Hypothalamus (tissue), 51 donors: ENCODE results near the gene FOXP2.

ENCODE experiments used
- DNase-seq, 51 donors: peaks; one replicate each; lab custom pipeline; 2025; lab: John Stamatoyannopoulos, UW

Gene FOXP2

DNA sequence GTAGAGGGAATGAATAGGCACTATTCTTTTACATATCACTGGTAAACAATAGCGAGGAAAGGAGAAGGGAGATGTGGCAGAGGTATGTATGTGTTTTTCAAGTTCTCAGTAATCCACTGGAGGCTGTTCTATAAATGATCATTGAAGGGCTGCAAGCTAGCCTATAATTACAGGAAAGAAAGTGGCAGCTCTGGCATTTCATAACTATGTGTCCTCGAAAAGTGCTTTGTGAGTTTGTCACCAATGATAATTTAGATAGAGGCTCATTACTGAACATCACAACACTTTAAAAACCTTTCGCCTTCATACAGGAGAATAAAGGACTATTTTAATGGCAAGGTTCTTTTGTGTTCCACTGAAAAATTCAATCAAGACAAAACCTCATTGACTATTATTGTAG, 235.1 kb downstream of the FOXP2 start:
- DNase-seq: no peak

DNA sequence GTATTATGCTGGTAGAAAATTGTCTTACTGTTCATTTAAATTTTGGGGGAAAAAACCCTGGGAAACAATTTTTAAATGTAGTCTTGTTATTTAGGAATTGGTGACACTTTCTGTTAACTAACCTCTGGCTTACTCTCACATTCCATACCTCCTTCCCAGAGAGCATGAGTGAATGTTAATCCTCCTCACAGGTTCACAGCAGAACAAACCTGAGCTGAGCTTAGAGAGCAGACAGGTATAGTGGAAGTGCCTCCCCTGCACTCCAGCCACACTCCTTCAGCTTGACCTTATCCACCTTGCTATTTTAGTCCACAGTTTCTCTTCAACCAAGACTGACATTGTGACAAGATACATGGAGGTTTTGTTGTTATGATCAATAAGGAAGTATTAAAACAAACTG, 235.9 kb downstream of the FOXP2 start:
- DNase-seq: no peak

DNA sequence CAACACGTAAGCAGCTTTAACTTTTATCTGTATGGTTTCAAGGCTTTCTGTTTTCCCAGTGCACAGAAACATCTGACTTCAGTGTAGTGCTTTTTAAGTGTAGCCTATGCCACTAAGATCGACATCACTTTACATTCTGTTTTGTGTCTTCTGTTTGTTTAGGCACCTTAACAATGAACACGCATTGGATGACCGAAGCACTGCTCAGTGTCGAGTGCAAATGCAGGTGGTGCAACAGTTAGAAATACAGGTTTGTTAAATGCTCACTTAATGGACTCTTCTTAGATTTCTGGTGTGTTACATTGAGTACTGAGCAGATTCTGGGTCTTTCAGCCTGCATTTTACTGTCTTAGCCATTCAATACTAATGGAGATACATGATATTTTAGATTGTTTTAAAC, 237.4 kb downstream of the FOXP2 start:
- DNase-seq: no peak

DNA sequence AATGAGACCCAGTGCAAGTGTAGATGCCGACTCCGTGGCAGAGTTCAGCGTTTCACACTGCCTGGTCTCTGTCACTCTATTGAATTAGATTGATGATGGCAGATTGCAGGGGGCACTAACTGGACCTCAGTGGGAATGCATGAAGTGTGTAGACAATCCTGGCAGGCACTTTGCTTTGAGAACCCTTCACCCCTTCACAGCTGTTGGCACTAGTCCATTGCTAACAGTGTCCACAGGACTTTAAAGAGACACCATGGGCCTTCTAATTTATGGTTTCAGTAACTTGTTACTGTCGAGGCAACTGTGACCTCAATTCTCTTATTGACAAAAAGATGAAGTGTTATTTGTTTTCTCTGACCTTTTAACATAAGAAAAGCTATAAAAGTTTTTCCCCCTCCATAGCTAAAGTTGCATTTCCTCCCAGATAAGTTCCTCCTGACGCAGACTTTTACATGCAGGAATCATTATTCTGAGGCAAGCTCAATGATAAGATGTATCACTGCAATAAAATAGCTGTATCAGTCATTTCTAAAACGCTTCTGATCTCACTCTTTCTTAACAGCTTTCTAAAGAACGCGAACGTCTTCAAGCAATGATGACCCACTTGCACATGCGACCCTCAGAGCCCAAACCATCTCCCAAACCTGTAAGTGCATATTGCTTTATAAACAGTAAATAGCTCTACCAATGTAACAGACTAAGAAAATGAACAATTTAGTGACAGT, 238.9 kb downstream of the FOXP2 start:
- no peak for DNase-seq

DNA sequence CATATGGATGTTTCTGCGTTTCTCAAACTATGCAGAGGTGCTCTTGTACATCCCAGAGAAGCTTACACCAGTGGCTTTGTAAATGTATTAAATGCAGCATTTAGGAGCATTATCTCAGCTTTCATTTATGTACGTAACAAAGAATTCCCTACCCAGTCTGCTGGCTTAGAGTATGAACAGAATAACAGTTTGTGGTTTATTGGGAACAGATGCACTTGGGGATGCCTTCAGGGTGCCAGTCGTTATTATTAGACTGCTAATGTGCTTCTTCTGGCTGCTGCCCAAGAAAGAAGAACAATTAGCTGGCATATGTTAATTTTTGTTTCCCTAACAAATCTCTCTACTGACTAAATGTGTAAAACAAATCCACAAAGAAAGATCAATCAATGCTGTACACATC, 241.9 kb downstream of the FOXP2 start:
- no peak for DNase-seq

DNA sequence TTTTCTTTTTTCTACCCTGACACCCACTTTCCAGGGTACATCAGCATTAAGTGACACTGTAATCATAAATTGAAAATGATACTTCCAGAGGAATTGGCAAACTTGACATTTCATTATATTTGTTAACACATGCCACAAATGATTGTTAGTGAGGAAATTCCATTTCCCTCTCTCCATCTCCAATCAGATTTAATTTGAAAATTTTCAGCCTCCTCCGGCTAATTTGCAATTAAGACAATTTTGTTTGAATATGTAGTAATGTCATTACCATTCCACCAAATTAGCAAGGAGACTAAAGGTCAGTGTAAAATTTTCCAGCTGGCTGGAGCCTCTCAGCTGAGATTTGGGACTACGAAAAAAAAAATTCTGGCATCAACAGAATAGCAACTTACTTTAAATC, 242.7 kb downstream of the FOXP2 start:
- DNase-seq: no peak

DNA sequence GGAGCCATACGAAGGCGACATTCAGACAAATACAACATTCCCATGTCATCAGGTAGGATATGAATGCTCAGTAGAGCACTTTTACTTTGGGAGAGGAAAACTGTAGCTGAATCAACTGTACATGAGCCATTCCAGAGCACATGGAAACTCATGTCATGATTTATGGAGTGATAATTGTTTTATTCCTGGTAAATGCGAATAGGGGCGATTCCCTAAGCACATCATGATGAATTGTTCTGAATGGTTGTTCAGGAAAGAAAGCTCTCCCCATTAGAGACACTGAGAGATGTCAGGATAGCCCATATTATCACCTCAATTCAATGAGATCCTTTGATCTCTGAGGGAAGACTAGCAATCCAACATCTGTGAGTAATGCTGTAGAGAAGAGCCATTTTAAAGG, 243.6 kb downstream of the FOXP2 start:
- DNase-seq: no peak

DNA sequence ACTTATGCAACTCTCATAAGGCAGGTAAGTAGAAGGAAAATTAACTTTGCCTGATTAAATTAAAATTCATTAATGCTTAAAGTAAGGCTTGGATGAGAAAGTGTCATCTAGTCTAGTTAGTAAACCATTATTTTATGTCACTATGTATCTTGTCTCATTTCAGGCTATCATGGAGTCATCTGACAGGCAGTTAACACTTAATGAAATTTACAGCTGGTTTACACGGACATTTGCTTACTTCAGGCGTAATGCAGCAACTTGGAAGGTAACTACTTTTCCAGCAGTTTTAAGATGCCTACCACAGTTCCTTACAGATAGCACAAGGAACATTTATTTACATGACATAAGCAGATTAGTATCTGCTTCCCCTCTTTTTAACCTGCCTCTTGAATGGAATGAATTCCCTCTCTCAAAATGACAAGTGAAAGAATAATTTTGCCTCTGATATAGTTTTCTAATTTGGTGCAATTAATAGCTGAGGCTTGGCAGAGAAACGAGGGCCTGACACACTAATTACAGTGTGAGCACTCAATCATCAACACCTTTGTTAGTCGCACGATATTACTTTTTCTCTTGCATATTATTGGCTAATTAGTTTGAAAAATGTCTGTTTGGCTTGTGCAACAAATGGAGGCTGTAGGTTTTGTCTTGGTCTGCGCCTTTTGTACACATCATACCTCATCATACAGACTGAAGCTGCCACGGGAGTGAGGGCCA, 245.0 kb downstream of the FOXP2 start:
- DNase-seq: peak in 1 of 51 donors; percentile 22

DNA sequence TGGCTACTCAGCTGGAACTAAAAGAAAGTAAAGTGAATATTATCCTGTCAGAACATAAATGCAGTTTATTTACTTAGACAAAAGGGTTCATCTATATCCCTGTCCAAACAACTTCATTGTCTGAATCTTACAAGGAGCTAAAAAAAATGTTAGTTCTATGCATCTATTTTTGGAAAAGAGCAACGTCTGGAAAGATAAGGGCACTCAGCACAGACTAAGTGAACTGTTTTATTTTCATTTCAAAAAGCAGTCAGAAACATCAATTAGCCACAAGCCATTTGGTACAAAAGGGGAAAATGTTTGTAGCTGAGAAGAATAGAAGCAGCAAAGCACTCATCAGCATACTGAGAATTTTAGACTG, 245.5 kb downstream of the FOXP2 start:
- DNase-seq: no peak

DNA sequence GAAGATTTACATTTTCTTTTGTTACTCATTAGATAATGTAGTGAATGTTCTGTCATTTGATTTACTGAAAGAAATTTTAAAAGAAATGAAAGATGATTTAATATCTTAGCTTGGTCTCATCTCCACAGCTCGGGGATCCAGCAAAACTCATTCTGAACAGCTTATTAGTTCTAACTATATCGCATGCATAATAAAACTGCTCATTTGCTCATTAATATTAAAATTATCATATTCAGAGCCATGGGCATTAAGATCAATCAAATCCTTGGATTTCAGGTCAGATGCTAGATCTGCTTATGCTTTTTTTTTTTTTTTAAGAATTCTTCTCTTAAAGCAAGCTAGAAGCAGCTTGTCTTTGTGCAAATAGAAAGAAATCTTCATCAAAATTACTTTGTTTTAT, 246.1 kb downstream of the FOXP2 start:
- no peak for DNase-seq

DNA sequence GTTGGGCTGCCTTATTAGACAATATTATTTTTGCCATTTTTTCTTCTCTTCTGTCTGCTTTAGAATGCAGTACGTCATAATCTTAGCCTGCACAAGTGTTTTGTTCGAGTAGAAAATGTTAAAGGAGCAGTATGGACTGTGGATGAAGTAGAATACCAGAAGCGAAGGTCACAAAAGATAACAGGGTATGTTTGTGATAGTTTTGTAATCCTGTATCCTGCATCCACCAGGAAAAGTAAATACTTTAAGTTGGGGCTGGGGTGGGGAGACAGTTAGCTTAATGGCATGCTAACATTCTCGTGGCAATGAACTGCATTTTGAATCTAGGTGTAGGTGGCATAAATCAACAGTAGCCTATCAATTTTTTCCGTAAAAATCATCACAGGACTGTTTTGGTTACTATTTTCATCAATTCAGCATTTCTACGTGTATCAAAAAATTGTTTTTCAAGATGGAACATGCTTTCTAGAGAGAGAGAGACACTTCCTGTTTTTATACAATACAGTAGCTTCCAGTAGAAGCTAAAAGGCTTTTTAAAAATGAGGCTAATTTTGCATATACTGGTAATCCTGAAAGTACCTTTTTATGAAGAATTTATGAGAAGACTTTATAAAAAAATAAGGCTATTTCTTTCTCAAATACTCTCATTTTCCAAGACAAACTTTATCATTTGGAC, 247.5 kb downstream of the FOXP2 start:
- no peak for DNase-seq

DNA sequence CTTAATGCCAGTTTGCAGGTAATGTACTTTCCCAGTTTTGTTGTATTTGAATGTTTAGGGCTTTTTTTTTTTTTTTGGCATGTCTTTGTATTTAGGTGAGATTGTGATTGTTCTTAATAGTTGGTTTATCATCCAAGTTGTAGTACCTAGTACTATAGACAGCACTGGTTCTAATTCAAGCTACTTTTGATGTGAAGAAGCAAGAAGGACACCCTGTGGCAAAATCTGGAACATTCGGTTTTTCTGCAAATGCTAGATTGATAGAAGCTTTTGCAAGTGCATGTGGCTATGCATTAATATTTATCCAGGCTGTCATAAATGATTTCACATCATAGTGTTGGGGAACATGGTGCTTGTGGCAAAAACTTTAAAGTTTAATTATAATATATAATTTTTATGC, 248.9 kb downstream of the FOXP2 start:
- peak in 4 of 51 donors; percentile 0 to 19 (median 8) for DNase-seq

DNA sequence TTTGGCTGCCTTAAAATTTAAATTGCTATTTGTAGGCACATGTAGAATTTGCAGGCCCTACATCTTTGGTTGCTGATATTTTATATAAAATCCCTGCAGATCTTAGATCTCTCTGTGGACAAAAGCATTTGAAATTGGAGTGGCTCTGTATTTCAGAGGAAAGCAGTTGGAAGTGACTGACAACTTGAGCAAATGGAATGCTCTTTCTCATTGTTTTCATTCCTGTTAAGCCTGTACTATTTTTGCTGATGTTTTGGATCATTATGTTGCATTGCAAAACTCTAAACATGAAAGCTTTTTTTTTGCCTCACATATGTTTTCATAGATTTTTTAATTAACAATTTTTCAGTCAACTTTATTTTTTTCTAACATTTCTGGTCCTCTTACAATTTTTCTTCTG, 256.1 kb downstream of the FOXP2 start:
- DNase-seq: no peak

DNA sequence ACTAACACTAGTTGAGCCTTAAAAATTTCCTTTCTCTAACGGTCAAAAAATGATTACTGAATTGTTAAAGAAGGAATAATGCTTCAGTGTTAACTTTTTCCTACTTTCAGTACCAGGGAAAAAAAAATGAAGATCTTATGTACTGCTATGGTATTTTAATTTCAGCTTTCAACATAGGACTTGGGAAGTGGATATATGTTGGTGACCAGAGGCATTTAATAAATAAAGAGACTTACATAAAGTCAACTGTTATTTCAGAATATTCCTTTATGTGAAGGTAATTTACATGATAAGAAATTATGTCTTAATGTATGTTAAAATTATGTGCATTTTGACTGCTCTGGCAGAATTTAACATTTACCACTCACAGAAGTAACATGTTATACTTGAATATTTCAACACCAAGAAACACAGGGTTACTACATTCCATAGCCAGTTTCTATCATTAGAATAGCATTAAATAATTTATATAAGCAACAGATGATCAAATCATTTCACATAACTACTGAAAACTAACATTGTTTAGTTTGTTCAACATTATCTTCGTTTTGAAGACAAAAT, 257.0 kb downstream of the FOXP2 start:
- DNase-seq: no peak

DNA sequence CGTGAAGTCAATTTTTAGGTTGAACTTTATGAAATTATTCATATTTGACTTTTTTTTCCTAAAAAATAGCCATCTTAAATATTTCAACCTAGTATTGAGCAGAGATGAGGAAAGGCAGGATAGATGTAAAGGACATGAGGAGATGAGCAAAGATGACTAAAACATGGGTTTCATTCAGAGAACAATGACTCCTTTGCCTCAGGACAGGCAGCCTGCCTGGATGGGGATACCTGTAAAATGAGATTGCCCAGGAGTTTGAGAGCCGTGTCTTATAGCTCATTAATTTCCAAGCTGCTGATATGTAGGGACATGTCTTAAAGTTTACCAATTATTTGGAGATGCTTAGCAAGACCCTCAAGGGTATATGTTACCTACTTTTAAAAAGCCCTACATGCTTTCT, 263.5 kb downstream of the FOXP2 start:
- DNase-seq: no peak

DNA sequence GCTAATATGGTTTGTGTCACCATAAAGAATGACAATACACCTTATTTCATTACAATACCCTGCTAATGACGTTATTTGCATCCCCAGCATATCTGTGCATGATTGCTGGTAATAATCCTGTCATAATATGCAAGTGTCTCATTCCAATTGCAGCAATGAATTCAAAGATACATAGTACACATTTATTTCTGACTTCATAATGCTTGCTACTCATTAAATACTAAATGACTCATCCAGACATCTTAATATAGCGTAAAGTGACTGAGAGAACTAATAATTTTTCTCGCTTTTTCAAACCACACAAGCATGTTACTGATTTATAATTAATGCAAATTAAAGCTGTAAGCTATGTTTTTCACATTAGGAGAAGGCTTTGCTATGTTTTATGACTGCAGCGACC, 272.6 kb downstream of the FOXP2 start:
- peak in 1 of 51 donors; percentile 2 for DNase-seq

DNA sequence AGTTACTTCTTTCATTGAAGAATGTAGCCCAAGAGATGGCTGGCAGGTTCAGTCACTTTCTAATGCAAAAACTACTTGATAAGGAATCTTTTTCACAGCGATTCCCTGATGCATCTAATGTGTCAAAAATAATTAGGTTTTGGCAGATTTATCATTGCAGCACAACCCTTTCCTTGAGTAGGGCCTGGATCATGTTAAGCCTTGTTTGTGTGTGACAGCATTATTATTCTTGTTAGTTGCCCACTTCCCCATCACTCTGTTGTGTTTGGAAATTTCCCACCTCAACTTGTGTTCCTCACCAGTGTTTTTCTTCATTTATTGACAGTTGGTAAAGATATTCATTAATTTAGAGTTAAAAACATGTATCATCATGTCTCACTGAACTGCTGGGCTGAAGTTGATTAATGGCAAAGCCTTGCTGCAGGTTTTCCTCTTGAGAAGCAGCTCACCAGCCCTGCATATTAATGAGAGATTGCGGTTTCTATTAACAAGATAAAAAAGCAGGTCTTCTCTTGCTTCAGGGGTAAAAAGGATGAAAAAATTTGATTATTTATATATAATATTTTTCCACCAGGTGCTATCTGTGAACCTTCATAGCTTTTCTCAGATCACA, 273.9 kb downstream of the FOXP2 start:
- DNase-seq: no peak

DNA sequence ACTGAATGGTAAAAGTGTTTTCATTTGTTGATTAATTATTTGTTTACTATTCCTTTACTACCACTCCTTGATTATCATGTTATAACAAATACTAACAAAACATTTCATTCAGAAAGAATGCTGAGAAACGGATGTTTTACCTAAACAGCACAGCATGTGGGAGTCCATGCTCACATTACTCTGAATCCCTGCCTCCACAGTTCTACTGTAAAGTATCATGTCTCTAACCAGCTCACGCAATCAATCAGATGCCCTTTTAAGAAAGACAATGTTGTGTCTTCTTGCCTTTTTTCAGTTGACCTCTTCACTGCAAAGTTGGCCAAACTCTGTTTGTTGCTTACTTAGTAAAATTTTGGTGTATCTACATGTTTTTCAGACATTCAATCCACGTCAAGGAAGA, 274.8 kb downstream of the FOXP2 start:
- no peak for DNase-seq

DNA sequence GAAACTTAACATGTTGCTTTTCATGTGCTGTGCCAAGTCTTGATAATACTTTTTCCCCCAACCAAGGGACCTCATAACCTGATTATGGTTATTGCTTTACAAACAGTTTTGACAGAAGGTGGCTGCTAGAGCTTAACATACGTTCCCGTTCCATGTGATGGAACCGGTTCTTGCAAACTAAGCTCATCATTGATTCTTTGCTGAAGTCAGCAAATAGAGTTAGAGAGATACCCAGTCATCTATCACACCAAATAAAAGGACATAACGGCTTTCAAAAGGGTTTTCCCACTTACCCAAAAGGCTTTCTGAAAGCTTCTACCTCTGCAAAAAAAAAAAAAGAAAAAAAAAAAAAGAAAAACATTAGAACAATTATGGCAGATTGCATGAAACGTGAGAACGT, 277.0 kb downstream of the FOXP2 start:
- DNase-seq: no peak

DNA sequence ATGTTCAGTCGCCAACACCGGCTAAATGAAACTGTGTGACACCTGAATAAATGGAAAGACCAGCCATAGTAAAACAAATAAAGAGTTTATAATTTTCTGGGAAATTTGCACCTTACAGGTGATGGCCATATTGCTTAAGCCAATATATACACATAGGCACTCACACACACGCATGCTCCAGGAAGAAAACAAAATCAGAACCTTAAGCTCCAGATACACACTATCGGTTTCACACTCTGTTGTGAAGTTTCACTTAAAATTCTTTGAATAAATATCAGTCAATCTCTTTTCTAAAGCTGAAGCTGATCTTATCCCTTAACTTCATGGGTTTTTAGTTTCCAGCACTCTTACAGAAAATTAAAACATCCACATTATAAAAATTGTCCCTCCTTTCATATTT, 280.6 kb downstream of the FOXP2 start:
- no peak for DNase-seq

DNA sequence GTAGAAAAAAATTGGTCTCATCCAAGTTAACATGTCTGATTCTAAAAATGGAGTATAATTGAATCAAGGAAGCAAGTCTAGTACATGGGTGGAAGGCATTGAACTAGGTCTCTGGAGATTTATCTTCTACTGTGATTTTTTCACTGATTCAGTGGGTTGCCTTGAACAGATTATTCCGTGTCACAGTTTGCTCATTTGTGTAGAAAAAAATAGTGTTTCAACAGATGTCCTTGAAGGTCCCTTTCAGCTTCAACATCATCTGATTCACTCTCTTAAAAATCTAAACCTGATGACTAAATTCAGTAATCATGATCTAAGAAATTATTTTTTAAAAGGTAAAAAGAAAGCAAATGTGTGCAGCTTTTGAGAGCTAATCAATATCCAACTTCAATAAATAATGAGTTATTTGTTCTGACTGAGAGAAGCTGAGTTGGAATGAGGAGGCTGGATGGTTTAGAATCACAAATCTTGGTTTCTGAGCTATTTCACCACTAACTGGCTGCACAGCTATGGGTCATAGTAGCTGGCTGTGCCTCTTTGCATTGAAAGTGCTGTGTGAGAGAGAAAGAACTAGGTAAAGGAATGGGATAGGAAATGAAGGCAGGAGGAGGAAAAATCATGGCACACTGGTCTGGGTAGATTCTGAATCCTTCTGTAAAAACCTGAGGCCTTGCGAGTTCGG, 285.8 kb downstream of the FOXP2 start:
- no peak for DNase-seq
